Measurements from ENCODE around the gene GLIPR2.

The GLIPR2 gene

DNA sequence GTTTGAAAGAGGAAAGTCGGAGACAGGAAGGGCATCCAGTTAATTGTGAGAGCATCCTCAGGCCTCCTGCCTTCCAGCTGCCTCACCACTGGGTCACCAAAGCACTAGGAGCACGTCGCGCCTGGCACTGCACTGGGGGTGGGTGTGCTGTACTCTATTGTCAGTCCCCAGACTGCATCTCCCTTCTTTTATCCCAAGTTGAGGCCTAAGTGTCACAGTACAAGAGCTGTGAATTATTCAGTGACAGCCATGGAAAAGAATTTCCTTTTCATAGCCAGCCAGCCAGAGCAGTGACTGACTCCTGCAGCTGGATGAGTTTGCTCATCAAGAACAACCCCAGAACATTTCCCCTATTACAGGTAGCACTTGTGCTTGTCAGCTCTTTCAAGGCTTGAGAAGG lies 70.5 kb downstream of the GLIPR2 start:
- ChIA-PET POLR2A (interaction anchor here (1.0 to 1.4 kb wide), 3 partner anchors 11 to 16 kb away, joined by 3 to 4 read pairs (median 4); partner anchors contain the start of gene CLTA), CTCF (interaction anchor here (0.8 to 1.3 kb wide), 4 partner anchors 15 to 255 kb away, joined by 3 to 5 read pairs (median 4); no protein-coding TSS in a partner anchor)
- no peak for DNase-seq (ENCODE audit: low read depth, low spot score)
- H3K4me3 ChIP-seq (ENCODE audit: low read depth, low read length), result no peak overlapping the region
- TF ChIP-seq CTCF (IDR thresholded peaks at IDR 0.05; ENCODE audit: insufficient read depth, low read length, missing control alignments), result no peak

- no peak for DNase-seq (ENCODE audit: low read depth, low spot score)
- TF ChIP-seq CTCF (IDR thresholded peaks at IDR 0.05; ENCODE audit: insufficient read depth, low read length, missing control alignments), result no peak
- CTCF ChIA-PET, result interaction anchor here (0.7 to 1.3 kb wide), 5 partner anchors 15 to 255 kb away, joined by 3 to 5 read pairs (median 3); no protein-coding TSS in a partner anchor
- no peak overlapping the region for H3K4me3 ChIP-seq (ENCODE audit: low read depth, low read length)
- POLR2A ChIA-PET, result interaction anchor here (0.6 to 1.4 kb wide), 4 partner anchors 10 to 45 kb away, joined by 3 to 4 read pairs (median 4); partner anchors contain the start of gene CLTA
Measured at GRCh38 chr9:36207546-36208012, 71.0 kb downstream of the GLIPR2 start.

DNA sequence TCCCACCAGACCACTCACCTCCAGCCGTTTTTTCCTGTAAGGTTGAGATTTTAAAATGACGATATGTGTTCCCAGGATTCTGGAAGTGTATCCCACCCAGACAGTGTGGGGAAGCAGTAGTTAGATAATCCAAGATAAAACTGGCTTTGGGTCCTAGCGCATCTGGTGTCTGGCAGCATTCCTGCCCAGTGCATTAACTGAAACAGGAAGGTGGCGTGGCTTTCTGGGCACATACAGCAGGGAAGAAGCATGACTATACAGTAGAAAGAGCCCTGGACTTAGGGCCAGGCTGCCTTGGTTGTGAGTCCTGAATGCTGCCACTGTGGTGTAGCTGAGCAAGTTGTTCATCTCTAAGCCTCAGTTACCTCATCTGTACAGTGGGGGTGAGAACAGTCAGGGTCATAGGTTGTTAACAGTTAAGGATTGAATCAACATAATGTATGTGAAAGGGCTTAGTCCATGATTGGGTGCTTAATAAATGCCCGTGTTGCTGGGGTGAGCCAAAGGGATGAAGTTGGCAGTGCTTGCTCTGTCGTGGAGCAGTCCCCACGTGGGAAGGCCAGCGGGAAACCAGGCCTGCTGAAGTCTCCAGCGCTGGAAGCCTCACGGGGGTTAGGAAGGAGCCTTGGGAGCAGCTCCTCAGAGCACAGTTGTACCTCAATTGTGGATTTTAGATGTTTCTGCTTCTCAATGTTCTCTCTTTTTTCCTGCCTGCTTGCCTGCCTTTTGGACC lies 72.2 kb downstream of the GLIPR2 start:
- TF ChIP-seq CTCF (IDR thresholded peaks at IDR 0.05; ENCODE audit: insufficient read depth, low read length, missing control alignments), result no peak
- no peak overlapping the region for H3K4me3 ChIP-seq (ENCODE audit: low read depth, low read length)
- ChIA-PET CTCF (interaction anchor here (1.0 to 2.8 kb wide), 5 partner anchors 10 to 120 kb away, joined by 3 to 7 read pairs (median 5); partner anchors contain the start of gene CLTA), POLR2A (no interaction called here)
- no peak for DNase-seq (ENCODE audit: low read depth, low spot score)

DNA sequence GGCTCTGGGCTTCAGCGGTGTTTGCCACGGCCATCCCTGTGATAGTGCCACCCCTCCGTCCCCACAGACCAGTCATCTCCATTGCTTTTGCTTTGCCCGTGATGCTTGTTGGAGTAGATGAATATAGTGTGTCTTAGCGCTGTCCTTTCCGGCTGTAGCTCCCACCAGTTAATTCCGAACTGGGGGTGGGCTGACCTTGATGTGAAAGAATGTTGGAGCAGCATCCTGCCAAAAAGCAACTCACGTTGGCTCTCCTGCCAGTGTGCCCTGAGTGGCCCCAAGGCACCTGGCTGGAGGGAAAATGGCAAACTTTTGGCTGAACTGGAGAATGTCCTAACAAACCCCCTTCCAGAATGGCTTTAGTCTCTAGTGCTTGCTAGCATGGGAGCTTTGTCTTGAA lies 74.2 kb downstream of the GLIPR2 start:
- TF ChIP-seq CTCF (IDR thresholded peaks at IDR 0.05; ENCODE audit: insufficient read depth, low read length, missing control alignments), result no peak
- POLR2A ChIA-PET, result no interaction called here
- no peak for DNase-seq (ENCODE audit: low read depth, low spot score)

DNA sequence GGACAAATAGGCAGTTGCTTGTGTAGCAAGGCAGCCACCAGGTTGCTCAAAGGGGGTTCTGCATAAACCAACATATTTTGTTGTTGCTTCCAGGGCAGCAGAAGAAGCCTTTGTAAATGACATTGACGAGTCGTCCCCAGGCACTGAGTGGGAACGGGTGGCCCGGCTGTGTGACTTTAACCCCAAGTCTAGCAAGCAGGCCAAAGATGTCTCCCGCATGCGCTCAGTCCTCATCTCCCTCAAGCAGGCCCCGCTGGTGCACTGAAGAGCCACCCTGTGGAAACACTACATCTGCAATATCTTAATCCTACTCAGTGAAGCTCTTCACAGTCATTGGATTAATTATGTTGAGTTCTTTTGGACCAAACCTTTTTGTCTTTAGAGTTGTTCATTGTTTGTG lies 75.0 kb downstream of the GLIPR2 start:
- no peak for DNase-seq (ENCODE audit: low read depth, low spot score)
- no peak for TF ChIP-seq CTCF (IDR thresholded peaks at IDR 0.05; ENCODE audit: insufficient read depth, low read length, missing control alignments)
- H3K4me3 ChIP-seq (ENCODE audit: low read depth, low read length), result no peak overlapping the region
- CTCF ChIA-PET, result interaction anchor here (1.6 kb wide), 1 partner anchor 11 kb away, joined by 4 read pairs; no protein-coding TSS in a partner anchor
- POLR2A ChIA-PET, result no interaction called here

More for the DNA sequence above, 74.2 kb downstream of the GLIPR2 start:
- H3K4me3 ChIP-seq (ENCODE audit: low read depth, low read length), result no peak overlapping the region
- CTCF ChIA-PET, result interaction anchor here (1.6 to 2.8 kb wide), 2 partner anchors 10 to 118 kb away, joined by 4 to 7 read pairs; no protein-coding TSS in a partner anchor

- ChIA-PET POLR2A (no interaction called here), CTCF (interaction anchor here (0.9 to 1.8 kb wide), 7 partner anchors 10 to 423 kb away, joined by 3 to 7 read pairs (median 3); partner anchors contain the start of gene CLTA)
- no peak for TF ChIP-seq CTCF (IDR thresholded peaks at IDR 0.05; ENCODE audit: insufficient read depth, low read length, missing control alignments)
- no peak for DNase-seq (ENCODE audit: low read depth, low spot score)
- no peak overlapping the region for H3K4me3 ChIP-seq (ENCODE audit: low read depth, low read length)
Measured at GRCh38 chr9:36213387-36213786, 76.9 kb downstream of the GLIPR2 start.

All from AG04449 (cell line).